Endothelial cell of umbilical vein (primary cell): ENCODE data around the gene BDP1. TPM values are rescaled to one million over a fixed set of nuclear protein-coding genes. Genes with fewer than 3 reads are reported as not detected.
"Not testable (repeated sequence)": the region's sequence is repeated elsewhere in the genome, so short reads cannot be mapped to it uniquely, and the experiment has no call there.

Experiments used
- BruUV-seq: library from RNA; stranded (reverse); fragments of 400-500 nt; replicated peaks from 2 replicates; lab custom pipeline; 2021; lab: Mats Ljungman, UMichigan
- CTCF ChIA-PET: fragments of 300-600, 350-600 bp; sonication (Branson Sonifier 250); formaldehyde crosslinking; loops from one replicate; lab custom pipeline; 2021; ENCODE audit warnings: antibody characterized with exemption, inconsistent platforms; lab: Charles Lee
- POLR2A ChIA-PET: fragments of 300-600, 350-600 bp; sonication (Branson Sonifier 250); formaldehyde crosslinking; loops from one replicate; lab custom pipeline; 2021; ENCODE audit warnings: antibody characterized with exemption, inconsistent platforms; lab: Charles Lee
- DNase-seq: peaks from one replicate; pipeline ENCODE4 v3.0.0-alpha.2; 2011; ENCODE audit warnings: low read depth, low spot score
- FAIRE-seq: peaks from 2 replicates; lab custom pipeline; 2011; peaks lifted over from hg19 to GRCh38; lab: Jason Lieb, UNC
- H2AFZ ChIP-seq: 2 replicates; pipeline ENCODE4 v1.6.0; 2012; ENCODE audit warnings: low read depth, low read length, control low read depth, inconsistent platforms
- H3K27ac ChIP-seq: 2 replicates; pipeline ENCODE4 v1.5.1; 2011; ENCODE audit warnings: low read depth, mild to moderate bottlenecking, control low read depth, low read length, moderate library complexity; ENCODE audit not compliant: insufficient read depth
- H3K27me3 ChIP-seq, 2 experiments: 2 replicates each; pipeline versions ENCODE4 v1.6.0 to v1.6.1; 2011; ENCODE audit warnings: low read length in 2 of 2, mixed read lengths in 1 of 2; ENCODE audit not compliant: control insufficient read depth in 2 of 2, insufficient read depth in 2 of 2
- H3K36me3 ChIP-seq, 2 experiments: 2 replicates in 1 of 2; 3 replicates in 1 of 2; pipeline ENCODE4 v1.5.1; 2011; ENCODE audit warnings: low read length in 2 of 2, mild to moderate bottlenecking in 1 of 2, moderate library complexity in 1 of 2; ENCODE audit not compliant: control insufficient read depth in 2 of 2, insufficient read depth in 2 of 2; ENCODE audit errors: extremely low read depth in 1 of 2
- H3K4me1 ChIP-seq: 3 replicates; pipeline ENCODE4 v1.5.1; 2011; ENCODE audit warnings: mild to moderate bottlenecking, low read length; ENCODE audit not compliant: control insufficient read depth, insufficient read depth; ENCODE audit errors: extremely low read depth
- H3K4me2 ChIP-seq: 2 replicates; pipeline ENCODE4 v1.6.1; 2011; ENCODE audit warnings: low read length, control low read depth, mixed read lengths; ENCODE audit not compliant: insufficient read depth
- H3K4me3 ChIP-seq, 3 experiments: fragments of 200-600 bp in 1 of 3; sonication (generic), shearing (Covaris generic) in 1 of 3; replicated peaks in 1 of 3; 2 replicates each; pipeline ENCODE4 v1.5.1; 2011 to 2016; ENCODE audit warnings: control low read depth in 3 of 3, low read length in 3 of 3, mild to moderate bottlenecking in 2 of 3, inconsistent platforms in 1 of 3, low read depth in 1 of 3, moderate library complexity in 1 of 3; ENCODE audit not compliant: insufficient read depth in 1 of 3
- H3K79me2 ChIP-seq: 2 replicates; pipeline ENCODE4 v1.6.0; 2012; ENCODE audit warnings: low read length, inconsistent platforms; ENCODE audit not compliant: control insufficient read depth, insufficient read depth
- H3K9ac ChIP-seq: replicated peaks from 2 replicates; pipeline ENCODE3; 2011; ENCODE audit warnings: low read length, control low read depth; ENCODE audit not compliant: insufficient read depth; ENCODE audit errors: extremely low read depth
- H3K9me1 ChIP-seq: replicated peaks from 3 replicates; pipeline ENCODE4 v1.6.0; 2011; ENCODE audit warnings: mild to moderate bottlenecking, low read length; ENCODE audit not compliant: control insufficient read depth, insufficient read depth; ENCODE audit errors: extremely low read depth
- H3K9me3 ChIP-seq: replicated peaks from 2 replicates; pipeline ENCODE4 v1.5.1; 2012; ENCODE audit warnings: low read length, inconsistent platforms; ENCODE audit not compliant: control insufficient read depth, insufficient read depth
- H4K20me1 ChIP-seq: replicated peaks from 2 replicates; pipeline ENCODE3; 2011; ENCODE audit warnings: mild to moderate bottlenecking, low read length; ENCODE audit not compliant: control insufficient read depth, insufficient read depth; ENCODE audit errors: extremely low read depth
- EZH2 ChIP-seq: IDR thresholded peaks from 2 replicates; pipeline ENCODE4 v1.6.1; 2012; ENCODE audit warnings: borderline replicate concordance, low read depth, mild to moderate bottlenecking, moderate library complexity, low read length, inconsistent platforms; ENCODE audit not compliant: severe bottlenecking
- FOS ChIP-seq: IDR thresholded peaks from 2 replicates; pipeline ENCODE4 v1.6.1; 2011; ENCODE audit warnings: mild to moderate bottlenecking, low read length, moderate library complexity, borderline replicate concordance; ENCODE audit not compliant: insufficient read depth
- GATA2 ChIP-seq: IDR thresholded peaks from 2 replicates; pipeline ENCODE4 v1.7.0; 2011; ENCODE audit warnings: low read depth, mild to moderate bottlenecking, moderate library complexity, mixed read lengths, low read length; ENCODE audit not compliant: insufficient read length, insufficient read depth
- JUN ChIP-seq: IDR thresholded peaks from 2 replicates; pipeline ENCODE4 v1.6.1; 2011; ENCODE audit warnings: borderline replicate concordance, low read depth; ENCODE audit not compliant: insufficient read length, insufficient read depth
- MAX ChIP-seq: IDR thresholded peaks from 2 replicates; pipeline ENCODE4 v1.6.1; 2011; ENCODE audit not compliant: insufficient read depth, insufficient read length
- MYC ChIP-seq: IDR thresholded peaks from one replicate; pipeline ENCODE4 v1.6.1; 2011; ENCODE audit warnings: mild to moderate bottlenecking, low read depth, low read length
- POLR2A ChIP-seq: IDR thresholded peaks from 2 replicates; pipeline ENCODE4 v1.6.1; 2012; ENCODE audit warnings: low read depth, mild to moderate bottlenecking, control low read depth, low read length
- POLR2AphosphoS5 ChIP-seq: IDR thresholded peaks from 2 replicates; pipeline ENCODE4 v1.6.1; 2012; ENCODE audit warnings: low read depth, mild to moderate bottlenecking, control low read depth, low read length, moderate library complexity; ENCODE audit not compliant: insufficient read depth
- dilution Hi-C: fragments of 300-500 bp; cut with MboI; formaldehyde crosslinking; loops from one replicate; pipeline ENCODE4 v1.15.0; 2019; ENCODE audit warnings: low sequenced_read_pairs; ENCODE audit not compliant: extremely low pct_ligation_motif_present
- intact Hi-C: fragments of 100-400 bp; cut with micrococcal nuclease; formaldehyde crosslinking; loops from one replicate; pipeline ENCODE4 v1.10.0; 2022
- polyA plus RNA-seq, 4 experiments: library from polyadenylated mRNA; depleted of rRNA in 3 of 4; stranded (reverse) in 3 of 4; unstranded in 1 of 4; fragments of >200 nt; gene quantifications; 2 replicates each; pipeline versions ENCODE4 v1.2.1 to v1.2.3, GENCODE V29; 2011 to 2012; ENCODE audit warnings: missing spikeins in 1 of 4
- total RNA-seq: library from RNA; stranded (reverse); gene quantifications from 2 replicates; pipeline ENCODE4 v1.2.3, GENCODE V29; 2021
- TF ChIP-seq, protein P1 (sequence below), 2 donors: IDR thresholded peaks; 1 replicate in 1 of 2; 2 replicates in 1 of 2; pipeline ENCODE4 v1.5.1; 2011; ENCODE audit warnings: low read length in 2 of 2, mild to moderate bottlenecking in 2 of 2, moderate library complexity in 2 of 2, control low read depth in 1 of 2, inconsistent platforms in 1 of 2, low read depth in 1 of 2; ENCODE audit not compliant: insufficient read depth in 1 of 2; ENCODE audit errors: extremely low read depth in 1 of 2

BDP1 gene
- total and polyA plus RNA-seq, 2 donors (not counting 3 experiments of a cell fraction or from before 2014, with no cell fraction given) = 4.5 to 27.5 TPM

DNA sequence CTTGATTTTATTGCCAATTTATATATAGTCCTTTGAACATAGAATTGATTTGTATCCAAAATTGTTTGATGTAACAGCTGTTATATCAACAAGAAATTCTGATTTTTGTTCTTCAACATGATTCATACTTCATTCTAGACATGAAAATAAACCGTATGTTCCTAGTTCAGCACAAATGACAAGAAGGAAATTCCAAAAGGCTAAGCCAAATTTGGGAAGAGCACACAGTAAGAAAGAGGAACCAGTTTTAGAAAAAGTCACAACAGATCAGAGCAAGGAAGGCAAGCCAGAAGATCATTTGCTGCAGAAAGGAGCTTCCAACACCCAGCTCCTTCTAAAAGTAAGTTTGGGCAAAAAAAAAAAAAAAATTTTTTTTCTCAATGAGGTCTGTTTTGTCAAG is 66.7 kb downstream of the BDP1 start:
- no TSS peak for BruUV-seq
- H3K36me3 ChIP-seq = peaks cover 3 to 11% of the 10 kb centered on the region in 2 experiments

GRCh38 chr5:71525611-71526010 is 70.2 kb downstream of the BDP1 start:
- H3K9me1 ChIP-seq, H3K4me1 ChIP-seq, POLR2A ChIA-PET, H3K27me3 ChIP-seq, BruUV-seq, H3K79me2 ChIP-seq, H4K20me1 ChIP-seq, CTCF ChIA-PET, H3K27ac ChIP-seq, DNase-seq, H2AFZ ChIP-seq, H3K4me3 ChIP-seq, FAIRE-seq, H3K9ac ChIP-seq, dilution Hi-C loops, intact Hi-C loops, H3K4me2 ChIP-seq, H3K9me3 ChIP-seq: not testable (repeated sequence)
- peaks cover 1 to 14% of the 10 kb centered on the region in 2 experiments for H3K36me3 ChIP-seq

More for the DNA sequence above, 66.7 kb downstream of the BDP1 start:
- Histone ChIP-seq H3K4me3 (no peak overlapping the region), H3K79me2 (no peaks in the 10 kb centered on the region), H2AFZ (no peak overlapping the region), H3K27ac (no peak overlapping the region), H3K4me1 (no peaks in the 10 kb centered on the region), H3K9ac (no peak overlapping the region), H3K4me2 (no peak overlapping the region), H3K9me3 (no peaks in the 10 kb centered on the region), H3K27me3 (no peaks in the 10 kb centered on the region), H4K20me1 (no peaks in the 10 kb centered on the region), H3K9me1 (no peaks in the 10 kb centered on the region)
- DNase-seq (no peak), FAIRE-seq (no peak)
- intact Hi-C loops = no loop called here
- dilution Hi-C loops = no loop called here
- ChIA-PET POLR2A (no interaction called here), CTCF (interaction anchor here (1.0 kb wide), 1 partner anchor 27 kb away, joined by 3 read pairs; no protein-coding TSS in a partner anchor)
- TF ChIP-seq GATA2 (no peak), FOS (no peak), EZH2 (no peak), JUN (no peak), MYC (no peak), MAX (no peak), POLR2A (no peak), POLR2AphosphoS5 (no peak)
- TF ChIP-seq, protein P1, sequence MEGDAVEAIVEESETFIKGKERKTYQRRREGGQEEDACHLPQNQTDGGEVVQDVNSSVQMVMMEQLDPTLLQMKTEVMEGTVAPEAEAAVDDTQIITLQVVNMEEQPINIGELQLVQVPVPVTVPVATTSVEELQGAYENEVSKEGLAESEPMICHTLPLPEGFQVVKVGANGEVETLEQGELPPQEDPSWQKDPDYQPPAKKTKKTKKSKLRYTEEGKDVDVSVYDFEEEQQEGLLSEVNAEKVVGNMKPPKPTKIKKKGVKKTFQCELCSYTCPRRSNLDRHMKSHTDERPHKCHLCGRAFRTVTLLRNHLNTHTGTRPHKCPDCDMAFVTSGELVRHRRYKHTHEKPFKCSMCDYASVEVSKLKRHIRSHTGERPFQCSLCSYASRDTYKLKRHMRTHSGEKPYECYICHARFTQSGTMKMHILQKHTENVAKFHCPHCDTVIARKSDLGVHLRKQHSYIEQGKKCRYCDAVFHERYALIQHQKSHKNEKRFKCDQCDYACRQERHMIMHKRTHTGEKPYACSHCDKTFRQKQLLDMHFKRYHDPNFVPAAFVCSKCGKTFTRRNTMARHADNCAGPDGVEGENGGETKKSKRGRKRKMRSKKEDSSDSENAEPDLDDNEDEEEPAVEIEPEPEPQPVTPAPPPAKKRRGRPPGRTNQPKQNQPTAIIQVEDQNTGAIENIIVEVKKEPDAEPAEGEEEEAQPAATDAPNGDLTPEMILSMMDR (IDR thresholded peaks at IDR 0.05; ENCODE audit: extremely low read depth in 1 of 2, insufficient read depth in 1 of 2, low read depth in 1 of 2, low read length in 2 of 2) = no peak
